GM12878 (cell line): ENCODE data around the gene AOPEP.

Experiments used
- GABPA ChIP-seq: IDR thresholded peaks from 2 replicates; pipeline ENCODE4 v1.6.1; 2014; ENCODE audit warnings: antibody characterized with exemption, low read depth, mild to moderate bottlenecking, inconsistent platforms
- HDGF ChIP-seq: fragments of 450-650 bp; IDR thresholded peaks from 2 replicates; pipeline ENCODE4 v1.6.1; 2016; ENCODE audit warnings: antibody characterized with exemption
- KAT2A ChIP-seq: conservative IDR thresholded peaks from 2 replicates; pipeline ENCODE4 v1.6.1; 2011; ENCODE audit warnings: low read depth, low read length; ENCODE audit not compliant: control insufficient read depth
- LARP7 ChIP-seq: fragments of 450-650 bp; IDR thresholded peaks from 2 replicates; pipeline ENCODE4 v1.6.1; 2017; ENCODE audit warnings: mild to moderate bottlenecking
- POLR2AphosphoS2 ChIP-seq: IDR thresholded peaks from 2 replicates; pipeline ENCODE4 v1.6.1; 2011; ENCODE audit warnings: low read depth, mild to moderate bottlenecking, low read length, improper control_type of control experiment, moderate library complexity
- POLR2AphosphoS5 ChIP-seq: IDR thresholded peaks from 2 replicates; pipeline ENCODE4 v1.6.1; 2011; ENCODE audit warnings: mild to moderate bottlenecking, low read length, inconsistent platforms
- RAD21 ChIP-seq: IDR thresholded peaks from 2 replicates; pipeline ENCODE4 v1.6.1; 2011; ENCODE audit warnings: mild to moderate bottlenecking, low read depth, low read length, moderate library complexity; ENCODE audit not compliant: insufficient read depth
- RAD51 ChIP-seq: fragments of 450-650 bp; IDR thresholded peaks from 2 replicates; pipeline ENCODE4 v1.6.1; 2016; ENCODE audit warnings: moderate library complexity, mild to moderate bottlenecking, inconsistent platforms
- TF ChIP-seq, protein P1 (sequence below): IDR thresholded peaks from 2 replicates; pipeline ENCODE4 v1.6.1; 2012; ENCODE audit warnings: mild to moderate bottlenecking, low read depth, low read length
- TF ChIP-seq, protein P2 (sequence below), 3 experiments: IDR thresholded peaks in 2 of 3; conservative IDR thresholded peaks in 1 of 3; 2 replicates each; pipeline ENCODE4 v1.5.1; 2011; ENCODE audit warnings: low read depth in 3 of 3, low read length in 3 of 3, mild to moderate bottlenecking in 3 of 3, control low read depth in 2 of 3, moderate library complexity in 2 of 3, inconsistent platforms in 1 of 3, mixed read lengths in 1 of 3; ENCODE audit not compliant: control insufficient read depth in 2 of 3, insufficient read depth in 1 of 3; ENCODE audit errors: extremely low read depth in 1 of 3

GRCh38 chr9:95027914-95028852, 301.7 kb downstream of the AOPEP start:
- no peak for TF ChIP-seq LARP7
- TF ChIP-seq GABPA, result no peak
- TF ChIP-seq RAD21, result no peak
- TF ChIP-seq, protein P1, sequence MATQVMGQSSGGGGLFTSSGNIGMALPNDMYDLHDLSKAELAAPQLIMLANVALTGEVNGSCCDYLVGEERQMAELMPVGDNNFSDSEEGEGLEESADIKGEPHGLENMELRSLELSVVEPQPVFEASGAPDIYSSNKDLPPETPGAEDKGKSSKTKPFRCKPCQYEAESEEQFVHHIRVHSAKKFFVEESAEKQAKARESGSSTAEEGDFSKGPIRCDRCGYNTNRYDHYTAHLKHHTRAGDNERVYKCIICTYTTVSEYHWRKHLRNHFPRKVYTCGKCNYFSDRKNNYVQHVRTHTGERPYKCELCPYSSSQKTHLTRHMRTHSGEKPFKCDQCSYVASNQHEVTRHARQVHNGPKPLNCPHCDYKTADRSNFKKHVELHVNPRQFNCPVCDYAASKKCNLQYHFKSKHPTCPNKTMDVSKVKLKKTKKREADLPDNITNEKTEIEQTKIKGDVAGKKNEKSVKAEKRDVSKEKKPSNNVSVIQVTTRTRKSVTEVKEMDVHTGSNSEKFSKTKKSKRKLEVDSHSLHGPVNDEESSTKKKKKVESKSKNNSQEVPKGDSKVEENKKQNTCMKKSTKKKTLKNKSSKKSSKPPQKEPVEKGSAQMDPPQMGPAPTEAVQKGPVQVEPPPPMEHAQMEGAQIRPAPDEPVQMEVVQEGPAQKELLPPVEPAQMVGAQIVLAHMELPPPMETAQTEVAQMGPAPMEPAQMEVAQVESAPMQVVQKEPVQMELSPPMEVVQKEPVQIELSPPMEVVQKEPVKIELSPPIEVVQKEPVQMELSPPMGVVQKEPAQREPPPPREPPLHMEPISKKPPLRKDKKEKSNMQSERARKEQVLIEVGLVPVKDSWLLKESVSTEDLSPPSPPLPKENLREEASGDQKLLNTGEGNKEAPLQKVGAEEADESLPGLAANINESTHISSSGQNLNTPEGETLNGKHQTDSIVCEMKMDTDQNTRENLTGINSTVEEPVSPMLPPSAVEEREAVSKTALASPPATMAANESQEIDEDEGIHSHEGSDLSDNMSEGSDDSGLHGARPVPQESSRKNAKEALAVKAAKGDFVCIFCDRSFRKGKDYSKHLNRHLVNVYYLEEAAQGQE, result no peak
- TF ChIP-seq POLR2AphosphoS2, result no peak
- no peak for TF ChIP-seq RAD51
- TF ChIP-seq, protein P2, sequence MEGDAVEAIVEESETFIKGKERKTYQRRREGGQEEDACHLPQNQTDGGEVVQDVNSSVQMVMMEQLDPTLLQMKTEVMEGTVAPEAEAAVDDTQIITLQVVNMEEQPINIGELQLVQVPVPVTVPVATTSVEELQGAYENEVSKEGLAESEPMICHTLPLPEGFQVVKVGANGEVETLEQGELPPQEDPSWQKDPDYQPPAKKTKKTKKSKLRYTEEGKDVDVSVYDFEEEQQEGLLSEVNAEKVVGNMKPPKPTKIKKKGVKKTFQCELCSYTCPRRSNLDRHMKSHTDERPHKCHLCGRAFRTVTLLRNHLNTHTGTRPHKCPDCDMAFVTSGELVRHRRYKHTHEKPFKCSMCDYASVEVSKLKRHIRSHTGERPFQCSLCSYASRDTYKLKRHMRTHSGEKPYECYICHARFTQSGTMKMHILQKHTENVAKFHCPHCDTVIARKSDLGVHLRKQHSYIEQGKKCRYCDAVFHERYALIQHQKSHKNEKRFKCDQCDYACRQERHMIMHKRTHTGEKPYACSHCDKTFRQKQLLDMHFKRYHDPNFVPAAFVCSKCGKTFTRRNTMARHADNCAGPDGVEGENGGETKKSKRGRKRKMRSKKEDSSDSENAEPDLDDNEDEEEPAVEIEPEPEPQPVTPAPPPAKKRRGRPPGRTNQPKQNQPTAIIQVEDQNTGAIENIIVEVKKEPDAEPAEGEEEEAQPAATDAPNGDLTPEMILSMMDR (IDR thresholded peaks at IDR 0.05 in 2 of 3, conservative IDR thresholded peaks at IDR 0.05 in 1 of 3; ENCODE audit: control insufficient read depth in 2 of 3, extremely low read depth in 1 of 3, insufficient read depth in 1 of 3, low read depth in 3 of 3, low read length in 3 of 3), result no peak
- TF ChIP-seq KAT2A, result no peak
- no peak for TF ChIP-seq HDGF
- no peak for TF ChIP-seq POLR2AphosphoS5
